HG03066 (cell line): ENCODE results near the gene PCDHGA11.
"Not testable (repeated sequence)": the region's sequence is repeated elsewhere in the genome, so short reads cannot be mapped to it uniquely, and the experiment has no call there.

ENCODE experiments used
- ATAC-seq: cut with Tn5 transposase; IDR thresholded peaks from one replicate; pipeline ENCODE4 v1.9.1; 2021; ENCODE audit warnings: low read depth; ENCODE audit not compliant: unreplicated experiment

Gene PCDHGA11

GRCh38 chr5:141397756-141398551 is 22.9 kb upstream of the PCDHGA11 start, which contains the start of gene PCDHGB5:
PCDHGB5 (plus strand) TSS chr5:141397947; CDS start chr5:141398128, 181 bp downstream.
- ATAC-seq, result peak; percentile 72

DNA sequence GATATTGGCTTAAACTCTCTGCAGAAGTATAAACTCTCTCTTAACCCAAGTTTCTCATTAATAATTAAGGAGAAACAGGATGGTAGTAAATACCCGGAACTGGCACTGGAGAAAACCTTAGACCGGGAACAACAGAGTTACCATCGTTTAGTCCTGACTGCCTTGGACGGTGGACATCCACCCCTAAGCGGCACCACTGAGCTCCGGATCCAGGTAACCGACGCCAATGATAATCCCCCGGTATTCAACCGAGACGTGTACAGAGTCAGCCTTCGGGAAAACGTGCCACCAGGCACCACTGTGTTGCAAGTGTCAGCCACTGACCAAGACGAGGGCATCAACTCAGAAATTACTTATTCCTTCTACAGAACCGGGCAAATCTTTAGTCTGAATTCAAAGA is 22.2 kb upstream of the PCDHGA11 start:
- ATAC-seq, result no peak

GRCh38 chr5:141399555-141400258 is 21.1 kb upstream of the PCDHGA11 start:
- no peak for ATAC-seq

DNA sequence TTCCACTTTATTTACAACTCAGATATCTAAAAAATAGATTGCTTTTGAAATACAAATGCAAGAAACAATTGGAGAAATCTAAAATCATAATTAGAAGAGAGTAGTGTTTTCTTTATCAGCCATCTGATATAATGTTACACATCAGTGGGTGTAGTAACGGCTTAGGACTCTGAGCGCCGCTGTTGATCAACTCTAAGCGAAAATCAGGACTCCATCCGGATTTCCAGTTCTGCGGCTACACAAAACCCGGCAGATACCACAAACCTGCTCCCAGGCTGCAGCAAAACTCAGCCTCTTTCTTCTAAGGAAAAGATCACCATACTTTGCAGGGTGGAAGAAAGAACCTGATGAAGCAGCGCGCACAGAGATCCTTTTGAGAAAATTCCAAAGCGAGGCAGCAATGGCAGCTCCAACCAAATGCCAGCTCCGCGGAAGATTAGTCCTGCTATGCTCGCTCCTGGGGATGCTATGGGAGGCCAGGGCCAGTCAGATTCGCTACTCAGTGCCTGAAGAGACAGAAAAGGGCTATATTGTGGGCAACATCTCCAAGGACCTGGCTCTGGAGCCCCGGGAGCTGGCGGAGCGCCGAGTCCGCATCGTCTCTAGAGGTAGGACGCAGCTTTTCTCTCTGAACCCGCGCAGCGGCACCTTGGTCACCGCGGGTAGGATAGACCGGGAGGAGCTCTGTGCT is 18.2 kb upstream of the PCDHGA11 start, which contains the start of gene PCDHGA9:
TSS of gene PCDHGA9 (plus strand) at position 226 of the 691 bp plus-strand sequence. CDS start at position 401, 175 bp downstream.
- ATAC-seq, result no peak

GRCh38 chr5:141403387-141403786 is 17.5 kb upstream of the PCDHGA11 start:
- no peak for ATAC-seq

DNA sequence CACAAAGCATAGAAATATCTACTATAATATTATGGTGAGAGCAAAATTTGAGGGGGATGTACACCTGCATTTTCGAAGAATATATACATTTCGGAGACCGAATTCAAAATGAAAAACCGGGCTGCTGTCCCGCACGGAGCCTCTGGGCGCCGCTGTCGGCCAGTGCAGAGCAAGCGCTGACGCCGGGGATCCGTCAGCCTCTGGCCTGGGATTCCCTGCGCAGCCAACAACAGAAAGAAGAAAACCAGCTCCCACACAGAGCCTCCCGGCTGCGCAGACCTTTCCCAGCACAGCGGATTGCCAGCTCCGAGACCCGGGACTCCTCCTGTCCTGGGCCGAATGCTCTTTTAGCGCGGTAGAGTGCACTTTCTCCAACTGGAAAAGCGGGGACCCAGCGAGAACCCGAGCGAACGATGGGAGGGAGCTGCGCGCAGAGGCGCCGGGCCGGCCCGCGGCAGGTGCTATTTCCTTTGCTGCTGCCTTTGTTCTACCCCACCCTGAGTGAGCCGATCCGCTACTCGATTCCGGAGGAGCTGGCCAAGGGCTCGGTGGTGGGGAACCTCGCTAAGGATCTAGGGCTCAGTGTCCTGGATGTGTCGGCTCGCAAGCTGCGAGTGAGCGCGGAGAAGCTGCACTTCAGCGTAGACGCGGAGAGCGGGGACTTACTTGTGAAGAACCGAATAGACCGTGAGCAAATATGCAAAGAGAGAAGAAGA is 12.9 kb upstream of the PCDHGA11 start, which contains the start of gene PCDHGB6:
TSS of gene PCDHGB6 (plus strand) at position 232 of the 716 bp plus-strand sequence. CDS start at position 414, 182 bp downstream.
- not testable (repeated sequence) for ATAC-seq

GRCh38 chr5:141409598-141410306 is 11.1 kb upstream of the PCDHGA11 start:
- ATAC-seq, result no peak

DNA sequence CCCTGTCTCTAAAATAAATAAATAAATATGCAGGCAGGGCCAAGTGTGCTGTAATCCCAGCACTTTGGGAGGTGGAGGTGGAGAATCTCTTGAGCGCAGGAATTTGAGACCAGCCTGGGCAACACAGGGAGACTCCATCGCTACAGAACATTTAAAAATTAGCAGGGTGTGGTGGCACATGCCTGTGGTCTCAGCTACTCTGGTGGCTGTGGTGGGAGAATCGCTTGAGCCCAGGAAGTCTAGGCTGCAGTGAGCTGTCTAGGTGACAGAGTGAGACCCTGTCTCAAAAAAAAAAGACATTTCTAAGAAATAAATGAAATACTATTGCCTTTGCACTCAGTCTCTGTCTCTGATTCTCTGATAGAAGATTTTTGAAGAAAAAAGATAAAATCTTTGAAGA is 9.3 kb upstream of the PCDHGA11 start:
- no peak for ATAC-seq

GRCh38 chr5:141412854-141413539 is 7.9 kb upstream of the PCDHGA11 start, which contains the start of gene PCDHGA10:
PCDHGA10 (plus strand) TSS chr5:141412987; CDS start chr5:141413176, 189 bp downstream.
- peak; percentile 82 for ATAC-seq

DNA sequence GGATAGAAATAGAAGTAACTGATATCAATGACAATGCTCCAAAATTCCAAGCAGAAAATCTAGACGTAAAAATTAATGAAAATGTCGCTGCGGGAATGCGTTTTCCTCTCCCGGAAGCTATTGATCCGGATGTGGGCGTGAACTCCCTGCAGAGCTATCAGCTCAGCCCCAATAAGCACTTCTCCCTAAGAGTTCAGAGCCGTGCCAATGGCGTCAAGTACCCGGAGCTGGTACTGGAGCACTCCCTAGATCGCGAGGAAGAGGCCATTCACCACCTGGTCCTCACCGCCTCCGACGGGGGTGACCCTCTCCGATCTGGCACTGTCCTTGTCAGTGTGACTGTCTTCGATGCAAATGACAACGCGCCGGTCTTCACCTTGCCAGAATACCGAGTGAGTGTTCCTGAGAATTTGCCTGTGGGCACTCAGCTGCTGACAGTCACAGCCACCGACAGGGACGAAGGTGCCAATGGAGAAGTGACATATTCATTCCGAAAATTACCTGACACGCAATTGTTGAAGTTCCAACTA is 7.2 kb upstream of the PCDHGA11 start:
- no peak for ATAC-seq

- not testable (repeated sequence) for ATAC-seq
These were observed 6.1 kb upstream of the PCDHGA11 start for GRCh38 chr5:141414548-141415274.

DNA sequence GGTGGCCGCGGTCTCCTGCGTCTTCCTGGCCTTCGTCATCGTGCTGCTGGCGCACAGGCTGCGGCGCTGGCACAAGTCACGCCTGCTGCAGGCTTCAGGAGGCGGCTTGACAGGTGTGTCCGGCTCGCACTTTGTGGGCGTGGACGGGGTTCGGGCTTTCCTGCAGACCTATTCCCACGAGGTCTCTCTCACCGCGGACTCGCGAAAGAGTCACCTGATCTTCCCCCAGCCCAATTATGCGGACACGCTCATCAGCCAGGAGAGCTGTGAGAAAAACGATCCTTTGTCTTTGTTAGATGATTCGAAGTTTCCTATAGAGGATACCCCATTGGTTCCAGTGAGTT is 5.6 kb upstream of the PCDHGA11 start:
- not testable (repeated sequence) for ATAC-seq

- peak; percentile 43 for ATAC-seq
These were observed 3.2 kb upstream of the PCDHGA11 start, which contains the start of gene PCDHGB7 for GRCh38 chr5:141417494-141418172. PCDHGB7 (plus strand) TSS chr5:141417677; CDS start chr5:141417860, 183 bp downstream.

DNA sequence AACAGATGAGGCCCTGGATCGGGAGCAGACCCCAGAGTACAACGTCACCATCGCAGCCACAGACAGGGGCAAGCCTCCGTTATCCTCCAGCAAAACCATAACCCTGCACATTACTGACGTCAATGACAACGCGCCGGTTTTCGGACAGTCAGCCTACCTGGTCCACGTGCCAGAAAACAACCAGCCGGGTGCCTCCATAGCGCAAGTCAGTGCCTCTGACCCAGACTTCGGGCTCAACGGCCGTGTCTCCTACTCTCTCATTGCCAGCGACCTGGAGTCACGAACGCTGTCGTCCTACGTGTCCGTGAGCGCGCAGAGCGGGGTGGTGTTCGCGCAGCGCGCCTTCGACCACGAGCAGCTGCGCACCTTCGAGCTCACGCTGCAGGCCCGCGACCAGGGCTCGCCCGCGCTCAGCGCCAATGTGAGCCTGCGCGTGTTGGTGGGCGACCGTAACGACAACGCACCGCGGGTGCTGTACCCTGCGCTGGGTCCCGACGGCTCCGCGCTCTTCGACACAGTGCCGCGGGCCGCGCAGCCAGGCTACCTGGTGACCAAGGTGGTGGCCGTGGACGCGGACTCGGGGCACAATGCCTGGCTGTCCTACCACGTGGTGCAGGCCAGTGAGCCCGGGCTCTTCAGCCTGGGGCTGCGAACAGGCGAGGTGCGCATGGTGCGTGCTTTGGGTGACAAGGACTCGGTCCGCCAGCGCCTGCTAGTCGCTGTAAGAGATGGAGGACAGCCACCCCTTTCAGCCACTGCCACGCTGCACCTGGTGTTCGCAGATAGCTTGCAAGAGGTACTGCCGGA is 1.6 kb upstream of the PCDHGA11 start:
- ATAC-seq, result no peak

DNA sequence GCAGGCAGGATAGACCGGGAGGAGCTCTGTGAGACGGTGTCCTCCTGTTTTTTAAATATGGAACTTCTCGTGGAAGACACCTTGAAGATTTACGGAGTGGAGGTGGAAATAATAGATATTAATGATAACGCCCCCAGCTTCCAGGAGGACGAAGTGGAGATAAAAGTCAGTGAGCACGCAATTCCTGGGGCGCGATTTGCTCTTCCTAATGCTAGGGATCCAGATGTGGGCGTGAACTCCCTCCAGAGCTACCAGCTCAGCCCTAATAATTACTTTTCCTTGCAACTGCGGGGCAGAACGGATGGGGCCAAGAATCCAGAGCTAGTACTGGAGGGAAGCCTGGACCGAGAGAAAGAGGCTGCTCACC is 621 bp downstream of the PCDHGA11 start:
- no peak for ATAC-seq

DNA sequence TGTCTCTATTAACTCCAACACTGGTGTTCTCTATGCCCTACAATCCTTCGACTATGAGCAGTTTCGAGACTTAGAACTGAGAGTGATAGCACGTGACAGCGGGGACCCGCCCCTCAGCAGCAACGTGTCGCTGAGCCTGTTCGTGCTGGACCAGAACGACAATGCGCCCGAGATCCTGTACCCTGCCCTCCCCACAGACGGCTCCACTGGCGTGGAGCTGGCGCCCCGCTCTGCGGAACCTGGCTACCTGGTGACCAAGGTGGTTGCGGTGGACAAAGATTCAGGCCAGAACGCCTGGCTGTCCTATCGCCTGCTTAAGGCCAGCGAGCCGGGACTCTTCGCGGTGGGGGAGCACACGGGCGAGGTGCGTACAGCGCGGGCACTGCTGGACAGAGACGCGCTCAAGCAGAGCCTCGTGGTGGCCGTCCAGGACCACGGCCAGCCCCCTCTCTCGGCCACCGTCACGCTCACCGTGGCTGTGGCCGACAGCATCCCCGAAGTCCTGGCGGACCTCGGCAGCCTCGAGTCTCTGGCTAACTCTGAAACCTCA is 2.0 kb downstream of the PCDHGA11 start:
- ATAC-seq, result no peak
